Activated CD4-positive, alpha-beta T cell treated with anti-CD3 and anti-CD28 coated beads, Interleukin-2, amount 50 U/mL, for 48 hours (primary cell): ENCODE measurements around the gene NDUFAF2.
"Not testable (repeated sequence)": the region's sequence is repeated elsewhere in the genome, so short reads cannot be mapped to it uniquely, and the experiment has no call there.

Experiments
- DNase-seq, 2 experiments: peaks; one replicate each; pipeline ENCODE4 v3.0.0-alpha.2; 2020

NDUFAF2 gene

GRCh38 chr5:60993875-60994571, 49.0 kb downstream of the NDUFAF2 start:
- DNase-seq: no peak

GRCh38 chr5:60996368-60996767, 51.4 kb downstream of the NDUFAF2 start:
- DNase-seq: no peak

- DNase-seq: no peak
Measured at GRCh38 chr5:60997721-60998120, 52.7 kb downstream of the NDUFAF2 start.

- DNase-seq: no peak
Measured at GRCh38 chr5:61000887-61001286, 55.9 kb downstream of the NDUFAF2 start.

- no peak for DNase-seq
Measured at GRCh38 chr5:61001647-61002046, 56.6 kb downstream of the NDUFAF2 start.

GRCh38 chr5:61002611-61003355, 57.8 kb downstream of the NDUFAF2 start:
- DNase-seq: no peak

- DNase-seq: no peak
Measured at GRCh38 chr5:61004448-61004847, 59.4 kb downstream of the NDUFAF2 start.

- DNase-seq: no peak
Measured at GRCh38 chr5:61009907-61010306, 64.9 kb downstream of the NDUFAF2 start.

- no peak for DNase-seq
Measured at GRCh38 chr5:61010467-61011454, 65.8 kb downstream of the NDUFAF2 start.

GRCh38 chr5:61018062-61018461, 73.1 kb downstream of the NDUFAF2 start:
- DNase-seq: no peak

- no peak for DNase-seq
Measured at GRCh38 chr5:61019642-61020041, 74.6 kb downstream of the NDUFAF2 start.

- no peak for DNase-seq
Measured at GRCh38 chr5:61020415-61020814, 75.4 kb downstream of the NDUFAF2 start.

- DNase-seq: no peak
Measured at GRCh38 chr5:61023131-61023530, 78.1 kb downstream of the NDUFAF2 start.

- DNase-seq: no peak
Measured at GRCh38 chr5:61026004-61026403, 81.0 kb downstream of the NDUFAF2 start.

- DNase-seq: no peak
Measured at GRCh38 chr5:61028382-61028781, 83.4 kb downstream of the NDUFAF2 start.

- no peak for DNase-seq
Measured at GRCh38 chr5:61029456-61030162, 84.6 kb downstream of the NDUFAF2 start.

- no peak for DNase-seq
Measured at GRCh38 chr5:61030163-61030482, 85.1 kb downstream of the NDUFAF2 start.

- DNase-seq: not testable (repeated sequence)
Measured at GRCh38 chr5:61031301-61031700, 86.3 kb downstream of the NDUFAF2 start.

- no peak for DNase-seq
Measured at GRCh38 chr5:61044545-61044944, 99.5 kb downstream of the NDUFAF2 start.

- no peak for DNase-seq
Measured at GRCh38 chr5:61047346-61047745, 102.3 kb downstream of the NDUFAF2 start.

GRCh38 chr5:61048534-61048933, 103.5 kb downstream of the NDUFAF2 start:
- DNase-seq: no peak

- no peak for DNase-seq
Measured at GRCh38 chr5:61050292-61050691, 105.3 kb downstream of the NDUFAF2 start.

GRCh38 chr5:61051267-61051666, 106.3 kb downstream of the NDUFAF2 start:
- no peak for DNase-seq
